WTC11 (cell line): ENCODE measurements around the gene FPR1. TPM values are rescaled to one million over a fixed set of nuclear protein-coding genes. Genes with fewer than 3 reads are reported as not detected.

Experiments used
- ATAC-seq: fragments of 200-7000 bp; cut with Tn5 transposase; 2 replicates; pipeline ENCODE4 v1.10.0; 2021; ENCODE audit warnings: mild to moderate bottlenecking, moderate library complexity
- CTCF ChIA-PET: fragments of 300-600 bp; sonication (Branson Sonifier 250); formaldehyde crosslinking; loops from one replicate; lab custom pipeline; 2021; ENCODE audit warnings: antibody characterized with exemption; lab: Charles Lee
- POLR2A ChIA-PET: fragments of 350-600 bp; sonication (Branson Sonifier 250); formaldehyde crosslinking; loops from one replicate; lab custom pipeline; 2021; ENCODE audit warnings: antibody characterized with exemption; lab: Charles Lee
- DNase-seq: peaks from one replicate; pipeline ENCODE4 v3.0.0; 2021; ENCODE audit warnings: low spot score
- H3K27ac Mint-ChIP-seq: 2 replicates; pipeline ENCODE4 v1.8.0; 2021; ENCODE audit warnings: mixed read lengths
- H3K27me3 Mint-ChIP-seq: 2 replicates; pipeline ENCODE4 v1.8.0; 2021; ENCODE audit warnings: low read depth, mild to moderate bottlenecking, moderate library complexity, mixed read lengths
- H3K36me3 Mint-ChIP-seq: 2 replicates; pipeline ENCODE4 v1.8.0; 2021; ENCODE audit warnings: mixed read lengths
- H3K4me1 Mint-ChIP-seq: 2 replicates; pipeline ENCODE4 v1.8.0; 2022; ENCODE audit warnings: mixed read lengths
- H3K4me3 Mint-ChIP-seq: 2 replicates; pipeline ENCODE4 v1.8.0; 2021; ENCODE audit warnings: mild to moderate bottlenecking, moderate library complexity, mixed read lengths
- H3K9me3 Mint-ChIP-seq: 2 replicates; pipeline ENCODE4 v1.8.0; 2021; ENCODE audit warnings: mixed read lengths
- FOXJ3 ChIP-seq: sonication (generic); formaldehyde crosslinking; IDR thresholded peaks from 2 replicates; pipeline ENCODE4 v1.9.0; 2021; ENCODE audit warnings: missing genetic modification reagents, mild to moderate bottlenecking, borderline replicate concordance
- GTF2I ChIP-seq: fragments of 250-450 bp; sonication (Bioruptor Pico); conservative IDR thresholded peaks from 2 replicates; pipeline ENCODE4 v1.4.0; 2021; ENCODE audit warnings: mild to moderate bottlenecking
- NR1H2 ChIP-seq: sonication (generic); formaldehyde crosslinking; IDR thresholded peaks from 2 replicates; pipeline ENCODE4 v1.9.0; 2021; ENCODE audit warnings: mild to moderate bottlenecking, moderate library complexity, missing genetic modification reagents
- SP1 ChIP-seq: sonication (generic); formaldehyde crosslinking; conservative IDR thresholded peaks from 2 replicates; pipeline ENCODE4 v1.8.1; 2022; ENCODE audit warnings: missing genetic modification reagents
- TEAD4 ChIP-seq: sonication (generic); formaldehyde crosslinking; IDR thresholded peaks from 2 replicates; pipeline ENCODE4 v1.8.0; 2022; ENCODE audit warnings: mild to moderate bottlenecking, missing genetic modification reagents
- ZNF138 ChIP-seq: sonication (generic); formaldehyde crosslinking; conservative IDR thresholded peaks from 2 replicates; pipeline ENCODE4 v1.8.1; 2022; ENCODE audit warnings: mild to moderate bottlenecking, moderate library complexity, missing genetic modification reagents
- ZNF219 ChIP-seq: sonication (generic); formaldehyde crosslinking; IDR thresholded peaks from 2 replicates; pipeline ENCODE4 v1.8.0; 2023; ENCODE audit warnings: missing genetic modification reagents, mild to moderate bottlenecking, borderline replicate concordance
- ZNF396 ChIP-seq: fragments of 250-450 bp; sonication (Bioruptor Pico); IDR thresholded peaks from 2 replicates; pipeline ENCODE4 v1.8.0; 2021; ENCODE audit warnings: mild to moderate bottlenecking, moderate library complexity, borderline replicate concordance
- ZNF416 ChIP-seq: fragments of 250-450 bp; sonication (Bioruptor Pico); IDR thresholded peaks from 2 replicates; pipeline ENCODE4 v1.9.0; 2021; ENCODE audit warnings: mild to moderate bottlenecking, inconsistent platforms
- ZNF423 ChIP-seq: fragments of 250-450 bp; sonication (Bioruptor Pico); IDR thresholded peaks from 2 replicates; pipeline ENCODE4 v2.1.2; 2022; ENCODE audit warnings: mild to moderate bottlenecking, moderate library complexity
- total RNA-seq: library from RNA; stranded (reverse); gene quantifications from 3 replicates; pipeline ENCODE4 v1.2.3, GENCODE V29; 2021
- TF ChIP-seq, protein P1 (sequence below): sonication (generic); formaldehyde crosslinking; IDR thresholded peaks from 2 replicates; pipeline ENCODE4 v1.8.1; 2023; ENCODE audit warnings: mild to moderate bottlenecking, missing genetic modification reagents, moderate library complexity
- TF ChIP-seq, protein P2 (sequence below): sonication (generic); formaldehyde crosslinking; IDR thresholded peaks from 2 replicates; pipeline ENCODE4 v1.8.0; 2022; ENCODE audit warnings: mild to moderate bottlenecking, missing genetic modification reagents
- TF ChIP-seq, protein P3 (sequence below): sonication (generic); formaldehyde crosslinking; IDR thresholded peaks from 2 replicates; pipeline ENCODE4 v1.8.1; 2022; ENCODE audit warnings: low read depth, mild to moderate bottlenecking, moderate library complexity, missing genetic modification reagents, borderline replicate concordance
- TF ChIP-seq, protein P4 (sequence below): sonication (generic); formaldehyde crosslinking; IDR thresholded peaks from 2 replicates; pipeline ENCODE4 v1.8.1; 2022; ENCODE audit warnings: low read depth, missing genetic modification reagents, borderline replicate concordance
- TF ChIP-seq, protein P5 (sequence below): sonication (generic); formaldehyde crosslinking; IDR thresholded peaks from 2 replicates; pipeline ENCODE4 v1.8.1; 2022; ENCODE audit warnings: missing genetic modification reagents, borderline replicate concordance
- TF ChIP-seq, protein P6 (sequence below): sonication (generic); formaldehyde crosslinking; IDR thresholded peaks from 2 replicates; pipeline ENCODE4 v1.8.1; 2023; ENCODE audit warnings: mild to moderate bottlenecking, missing genetic modification reagents, borderline replicate concordance
- TF ChIP-seq, protein P7 (sequence below): sonication (generic); formaldehyde crosslinking; conservative IDR thresholded peaks from 2 replicates; pipeline ENCODE4 v1.8.1; 2022; ENCODE audit warnings: mild to moderate bottlenecking, missing genetic modification reagents
- TF ChIP-seq, protein P8 (sequence below): fragments of 250-450 bp; sonication (Bioruptor Pico); IDR thresholded peaks from 2 replicates; pipeline ENCODE4 v2.1.2; 2022; ENCODE audit warnings: mild to moderate bottlenecking, moderate library complexity
- TF ChIP-seq, protein P9 (sequence below): sonication (generic); formaldehyde crosslinking; IDR thresholded peaks from 2 replicates; pipeline ENCODE4 v1.8.1; 2023; ENCODE audit warnings: mild to moderate bottlenecking, missing genetic modification reagents, moderate library complexity
- TF ChIP-seq, protein P10 (sequence below): fragments of 200-600 bp; IDR thresholded peaks from 2 replicates; pipeline ENCODE4 v1.8.0; 2022; ENCODE audit warnings: antibody characterized with exemption

FPR1 gene
- total RNA-seq, 1 experiment from 2014 or later = 0.72 TPM

DNA sequence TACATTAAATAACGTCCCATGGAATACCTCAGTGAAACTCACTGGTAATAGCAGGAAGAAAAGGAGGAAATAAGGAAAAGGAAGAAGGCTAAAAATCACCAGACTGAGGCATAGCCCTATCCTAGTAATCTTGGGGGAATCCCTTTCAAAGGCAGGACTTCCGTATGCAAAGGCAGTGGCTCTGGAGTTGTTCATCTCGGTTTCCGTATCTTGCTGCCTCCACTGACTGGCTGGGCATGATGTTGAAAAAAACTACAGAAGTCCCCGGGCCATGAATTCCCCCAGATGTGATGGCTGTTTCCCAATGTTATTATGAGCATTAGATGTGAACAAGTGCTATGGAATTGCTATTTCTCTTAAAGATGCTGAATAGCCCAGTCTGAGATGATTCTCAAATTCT, 14.8 kb upstream of the FPR1 start:
- DNase-seq (no peak), ATAC-seq (no peak)
- POLR2A ChIA-PET = no interaction called here
- Mint-ChIP-seq H3K4me1 (peaks cover 2% of the 10 kb centered on the region; the same call in 1 of the 2 replicates), H3K9me3 (no peaks in the 10 kb centered on the region), H3K4me3 (no peak overlapping the region), H3K27me3 (peaks cover 13% of the 10 kb centered on the region), H3K27ac (no peak overlapping the region), H3K36me3 (no peaks in the 10 kb centered on the region)
- CTCF ChIA-PET = no interaction called here
- no peak for TF ChIP-seq ZNF219 (CRISPR knock-in tag)
- TF ChIP-seq, protein P1, sequence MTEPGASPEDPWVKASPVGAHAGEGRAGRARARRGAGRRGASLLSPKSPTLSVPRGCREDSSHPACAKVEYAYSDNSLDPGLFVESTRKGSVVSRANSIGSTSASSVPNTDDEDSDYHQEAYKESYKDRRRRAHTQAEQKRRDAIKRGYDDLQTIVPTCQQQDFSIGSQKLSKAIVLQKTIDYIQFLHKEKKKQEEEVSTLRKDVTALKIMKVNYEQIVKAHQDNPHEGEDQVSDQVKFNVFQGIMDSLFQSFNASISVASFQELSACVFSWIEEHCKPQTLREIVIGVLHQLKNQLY (CRISPR knock-in tag) = no peak
- no peak for TF ChIP-seq NR1H2 (CRISPR knock-in tag)
- TF ChIP-seq, protein P2, sequence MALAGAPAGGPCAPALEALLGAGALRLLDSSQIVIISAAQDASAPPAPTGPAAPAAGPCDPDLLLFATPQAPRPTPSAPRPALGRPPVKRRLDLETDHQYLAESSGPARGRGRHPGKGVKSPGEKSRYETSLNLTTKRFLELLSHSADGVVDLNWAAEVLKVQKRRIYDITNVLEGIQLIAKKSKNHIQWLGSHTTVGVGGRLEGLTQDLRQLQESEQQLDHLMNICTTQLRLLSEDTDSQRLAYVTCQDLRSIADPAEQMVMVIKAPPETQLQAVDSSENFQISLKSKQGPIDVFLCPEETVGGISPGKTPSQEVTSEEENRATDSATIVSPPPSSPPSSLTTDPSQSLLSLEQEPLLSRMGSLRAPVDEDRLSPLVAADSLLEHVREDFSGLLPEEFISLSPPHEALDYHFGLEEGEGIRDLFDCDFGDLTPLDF (CRISPR knock-in tag) = no peak
- TF ChIP-seq, protein P3, sequence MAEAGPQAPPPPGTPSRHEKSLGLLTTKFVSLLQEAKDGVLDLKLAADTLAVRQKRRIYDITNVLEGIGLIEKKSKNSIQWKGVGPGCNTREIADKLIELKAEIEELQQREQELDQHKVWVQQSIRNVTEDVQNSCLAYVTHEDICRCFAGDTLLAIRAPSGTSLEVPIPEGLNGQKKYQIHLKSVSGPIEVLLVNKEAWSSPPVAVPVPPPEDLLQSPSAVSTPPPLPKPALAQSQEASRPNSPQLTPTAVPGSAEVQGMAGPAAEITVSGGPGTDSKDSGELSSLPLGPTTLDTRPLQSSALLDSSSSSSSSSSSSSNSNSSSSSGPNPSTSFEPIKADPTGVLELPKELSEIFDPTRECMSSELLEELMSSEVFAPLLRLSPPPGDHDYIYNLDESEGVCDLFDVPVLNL (CRISPR knock-in tag) = no peak
- no peak for TF ChIP-seq ZNF396 (CRISPR knock-in tag)
- TF ChIP-seq, protein P4, sequence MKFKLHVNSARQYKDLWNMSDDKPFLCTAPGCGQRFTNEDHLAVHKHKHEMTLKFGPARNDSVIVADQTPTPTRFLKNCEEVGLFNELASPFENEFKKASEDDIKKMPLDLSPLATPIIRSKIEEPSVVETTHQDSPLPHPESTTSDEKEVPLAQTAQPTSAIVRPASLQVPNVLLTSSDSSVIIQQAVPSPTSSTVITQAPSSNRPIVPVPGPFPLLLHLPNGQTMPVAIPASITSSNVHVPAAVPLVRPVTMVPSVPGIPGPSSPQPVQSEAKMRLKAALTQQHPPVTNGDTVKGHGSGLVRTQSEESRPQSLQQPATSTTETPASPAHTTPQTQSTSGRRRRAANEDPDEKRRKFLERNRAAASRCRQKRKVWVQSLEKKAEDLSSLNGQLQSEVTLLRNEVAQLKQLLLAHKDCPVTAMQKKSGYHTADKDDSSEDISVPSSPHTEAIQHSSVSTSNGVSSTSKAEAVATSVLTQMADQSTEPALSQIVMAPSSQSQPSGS (CRISPR knock-in tag) = no peak
- TF ChIP-seq, protein P5, sequence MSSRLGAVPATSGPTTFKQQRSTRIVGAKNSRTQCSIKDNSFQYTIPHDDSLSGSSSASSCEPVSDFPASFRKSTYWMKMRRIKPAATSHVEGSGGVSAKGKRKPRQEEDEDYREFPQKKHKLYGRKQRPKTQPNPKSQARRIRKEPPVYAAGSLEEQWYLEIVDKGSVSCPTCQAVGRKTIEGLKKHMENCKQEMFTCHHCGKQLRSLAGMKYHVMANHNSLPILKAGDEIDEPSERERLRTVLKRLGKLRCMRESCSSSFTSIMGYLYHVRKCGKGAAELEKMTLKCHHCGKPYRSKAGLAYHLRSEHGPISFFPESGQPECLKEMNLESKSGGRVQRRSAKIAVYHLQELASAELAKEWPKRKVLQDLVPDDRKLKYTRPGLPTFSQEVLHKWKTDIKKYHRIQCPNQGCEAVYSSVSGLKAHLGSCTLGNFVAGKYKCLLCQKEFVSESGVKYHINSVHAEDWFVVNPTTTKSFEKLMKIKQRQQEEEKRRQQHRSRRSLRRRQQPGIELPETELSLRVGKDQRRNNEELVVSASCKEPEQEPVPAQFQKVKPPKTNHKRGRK (CRISPR knock-in tag) = no peak
- TF ChIP-seq, protein P6, sequence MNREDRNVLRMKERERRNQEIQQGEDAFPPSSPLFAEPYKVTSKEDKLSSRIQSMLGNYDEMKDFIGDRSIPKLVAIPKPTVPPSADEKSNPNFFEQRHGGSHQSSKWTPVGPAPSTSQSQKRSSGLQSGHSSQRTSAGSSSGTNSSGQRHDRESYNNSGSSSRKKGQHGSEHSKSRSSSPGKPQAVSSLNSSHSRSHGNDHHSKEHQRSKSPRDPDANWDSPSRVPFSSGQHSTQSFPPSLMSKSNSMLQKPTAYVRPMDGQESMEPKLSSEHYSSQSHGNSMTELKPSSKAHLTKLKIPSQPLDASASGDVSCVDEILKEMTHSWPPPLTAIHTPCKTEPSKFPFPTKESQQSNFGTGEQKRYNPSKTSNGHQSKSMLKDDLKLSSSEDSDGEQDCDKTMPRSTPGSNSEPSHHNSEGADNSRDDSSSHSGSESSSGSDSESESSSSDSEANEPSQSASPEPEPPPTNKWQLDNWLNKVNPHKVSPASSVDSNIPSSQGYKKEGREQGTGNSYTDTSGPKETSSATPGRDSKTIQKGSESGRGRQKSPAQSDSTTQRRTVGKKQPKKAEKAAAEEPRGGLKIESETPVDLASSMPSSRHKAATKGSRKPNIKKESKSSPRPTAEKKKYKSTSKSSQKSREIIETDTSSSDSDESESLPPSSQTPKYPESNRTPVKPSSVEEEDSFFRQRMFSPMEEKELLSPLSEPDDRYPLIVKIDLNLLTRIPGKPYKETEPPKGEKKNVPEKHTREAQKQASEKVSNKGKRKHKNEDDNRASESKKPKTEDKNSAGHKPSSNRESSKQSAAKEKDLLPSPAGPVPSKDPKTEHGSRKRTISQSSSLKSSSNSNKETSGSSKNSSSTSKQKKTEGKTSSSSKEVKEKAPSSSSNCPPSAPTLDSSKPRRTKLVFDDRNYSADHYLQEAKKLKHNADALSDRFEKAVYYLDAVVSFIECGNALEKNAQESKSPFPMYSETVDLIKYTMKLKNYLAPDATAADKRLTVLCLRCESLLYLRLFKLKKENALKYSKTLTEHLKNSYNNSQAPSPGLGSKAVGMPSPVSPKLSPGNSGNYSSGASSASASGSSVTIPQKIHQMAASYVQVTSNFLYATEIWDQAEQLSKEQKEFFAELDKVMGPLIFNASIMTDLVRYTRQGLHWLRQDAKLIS = no peak
- no peak for TF ChIP-seq FOXJ3 (CRISPR knock-in tag)
- TF ChIP-seq, protein P7, sequence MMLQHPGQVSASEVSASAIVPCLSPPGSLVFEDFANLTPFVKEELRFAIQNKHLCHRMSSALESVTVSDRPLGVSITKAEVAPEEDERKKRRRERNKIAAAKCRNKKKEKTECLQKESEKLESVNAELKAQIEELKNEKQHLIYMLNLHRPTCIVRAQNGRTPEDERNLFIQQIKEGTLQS (CRISPR knock-in tag) = no peak
- no peak for TF ChIP-seq GTF2I (CRISPR knock-in tag)
- no peak for TF ChIP-seq ZNF423 (CRISPR knock-in tag)
- no peak for TF ChIP-seq TEAD4 (CRISPR knock-in tag)
- no peak for TF ChIP-seq ZNF138 (CRISPR knock-in tag)
- TF ChIP-seq SP1 (CRISPR knock-in tag) = no peak
- no peak for TF ChIP-seq ZNF416 (CRISPR knock-in tag)
- TF ChIP-seq, protein P8, sequence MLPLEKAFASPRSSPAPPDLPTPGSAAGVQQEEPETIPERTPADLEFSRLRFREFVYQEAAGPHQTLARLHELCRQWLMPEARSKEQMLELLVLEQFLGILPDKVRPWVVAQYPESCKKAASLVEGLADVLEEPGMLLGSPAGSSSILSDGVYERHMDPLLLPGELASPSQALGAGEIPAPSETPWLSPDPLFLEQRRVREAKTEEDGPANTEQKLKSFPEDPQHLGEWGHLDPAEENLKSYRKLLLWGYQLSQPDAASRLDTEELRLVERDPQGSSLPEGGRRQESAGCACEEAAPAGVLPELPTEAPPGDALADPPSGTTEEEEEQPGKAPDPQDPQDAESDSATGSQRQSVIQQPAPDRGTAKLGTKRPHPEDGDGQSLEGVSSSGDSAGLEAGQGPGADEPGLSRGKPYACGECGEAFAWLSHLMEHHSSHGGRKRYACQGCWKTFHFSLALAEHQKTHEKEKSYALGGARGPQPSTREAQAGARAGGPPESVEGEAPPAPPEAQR (CRISPR knock-in tag) = no peak
- TF ChIP-seq, protein P9, sequence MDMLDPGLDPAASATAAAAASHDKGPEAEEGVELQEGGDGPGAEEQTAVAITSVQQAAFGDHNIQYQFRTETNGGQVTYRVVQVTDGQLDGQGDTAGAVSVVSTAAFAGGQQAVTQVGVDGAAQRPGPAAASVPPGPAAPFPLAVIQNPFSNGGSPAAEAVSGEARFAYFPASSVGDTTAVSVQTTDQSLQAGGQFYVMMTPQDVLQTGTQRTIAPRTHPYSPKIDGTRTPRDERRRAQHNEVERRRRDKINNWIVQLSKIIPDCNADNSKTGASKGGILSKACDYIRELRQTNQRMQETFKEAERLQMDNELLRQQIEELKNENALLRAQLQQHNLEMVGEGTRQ (CRISPR knock-in tag) = no peak
- TF ChIP-seq, protein P10, sequence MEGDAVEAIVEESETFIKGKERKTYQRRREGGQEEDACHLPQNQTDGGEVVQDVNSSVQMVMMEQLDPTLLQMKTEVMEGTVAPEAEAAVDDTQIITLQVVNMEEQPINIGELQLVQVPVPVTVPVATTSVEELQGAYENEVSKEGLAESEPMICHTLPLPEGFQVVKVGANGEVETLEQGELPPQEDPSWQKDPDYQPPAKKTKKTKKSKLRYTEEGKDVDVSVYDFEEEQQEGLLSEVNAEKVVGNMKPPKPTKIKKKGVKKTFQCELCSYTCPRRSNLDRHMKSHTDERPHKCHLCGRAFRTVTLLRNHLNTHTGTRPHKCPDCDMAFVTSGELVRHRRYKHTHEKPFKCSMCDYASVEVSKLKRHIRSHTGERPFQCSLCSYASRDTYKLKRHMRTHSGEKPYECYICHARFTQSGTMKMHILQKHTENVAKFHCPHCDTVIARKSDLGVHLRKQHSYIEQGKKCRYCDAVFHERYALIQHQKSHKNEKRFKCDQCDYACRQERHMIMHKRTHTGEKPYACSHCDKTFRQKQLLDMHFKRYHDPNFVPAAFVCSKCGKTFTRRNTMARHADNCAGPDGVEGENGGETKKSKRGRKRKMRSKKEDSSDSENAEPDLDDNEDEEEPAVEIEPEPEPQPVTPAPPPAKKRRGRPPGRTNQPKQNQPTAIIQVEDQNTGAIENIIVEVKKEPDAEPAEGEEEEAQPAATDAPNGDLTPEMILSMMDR = no peak
- TF ChIP-seq, all 79 proteins: peak for 0
